Neural cell (in vitro differentiated cells): Measurements from ENCODE around the gene CFAP65. TPM values are rescaled to one million over a fixed set of nuclear protein-coding genes. Genes with fewer than 3 reads are reported as not detected.

Experiments
- H2AFZ ChIP-seq: fragments of 200-600, 300-800 bp; sonication (generic), shearing (Covaris generic); 2 replicates; pipeline ENCODE4 v1.6.0; 2014; ENCODE audit warnings: low read depth, mild to moderate bottlenecking, antibody characterized with exemption, low read length, moderate library complexity
- H3F3A ChIP-seq: fragments of 200-600 bp; shearing (Covaris generic); 2 replicates; pipeline ENCODE4 v1.6.1; 2016; ENCODE audit warnings: mild to moderate bottlenecking, moderate library complexity, mixed read lengths, antibody characterized with exemption, low read length; ENCODE audit not compliant: insufficient read depth, poor library complexity, severe bottlenecking
- H3K27ac ChIP-seq: fragments of 200-600, 300-800 bp; sonication (generic), shearing (Covaris generic); 2 replicates; pipeline ENCODE4 v1.5.1; 2014; ENCODE audit warnings: mild to moderate bottlenecking, low read length, moderate library complexity
- H3K27me3 ChIP-seq: fragments of 300-800, 200-600 bp; sonication (generic), shearing (Covaris generic); 2 replicates; pipeline ENCODE4 v1.6.0; 2014; ENCODE audit warnings: mild to moderate bottlenecking, low read depth, low read length, moderate library complexity; ENCODE audit not compliant: insufficient read depth
- H3K36me3 ChIP-seq: fragments of 300-800, 200-600 bp; sonication (generic), shearing (Covaris generic); 2 replicates; pipeline ENCODE4 v1.5.1; 2014; ENCODE audit warnings: mild to moderate bottlenecking, antibody characterized with exemption, low read length, moderate library complexity; ENCODE audit not compliant: insufficient read depth
- H3K4me2 ChIP-seq: fragments of 300-800, 200-600 bp; sonication (generic), shearing (Covaris generic); 2 replicates; pipeline ENCODE4 v1.6.0; 2014; ENCODE audit warnings: mild to moderate bottlenecking, low read length
- H3K4me3 ChIP-seq: fragments of 300-800, 200-600 bp; sonication (generic), shearing (Covaris generic); 2 replicates; pipeline ENCODE4 v1.5.1; 2014; ENCODE audit warnings: mild to moderate bottlenecking, low read length, moderate library complexity
- H3K79me2 ChIP-seq: fragments of 200-600 bp; shearing (Covaris generic); replicated peaks from 2 replicates; pipeline ENCODE4 v1.6.0; 2014; ENCODE audit warnings: mild to moderate bottlenecking, low read length, moderate library complexity; ENCODE audit not compliant: insufficient read depth
- H3K9ac ChIP-seq: fragments of 300-800, 200-600 bp; sonication (generic), shearing (Covaris generic); 2 replicates; pipeline ENCODE4 v1.6.1; 2016; ENCODE audit warnings: mild to moderate bottlenecking, low read length, mixed read lengths
- H3K9me2 ChIP-seq: fragments of 200-600 bp; shearing (Covaris generic); 2 replicates; pipeline ENCODE4 v1.6.1; 2016; ENCODE audit warnings: mild to moderate bottlenecking, low read length, mixed read lengths; ENCODE audit not compliant: insufficient read depth
- H3K9me3 ChIP-seq: fragments of 200-600, 300-800 bp; sonication (generic), shearing (Covaris generic); 2 replicates; pipeline ENCODE4 v1.6.1; 2016; ENCODE audit warnings: mild to moderate bottlenecking, mixed run types, low read length, moderate library complexity, mixed read lengths
- H4K20me1 ChIP-seq: fragments of 200-600 bp; shearing (Covaris generic); 2 replicates; pipeline ENCODE4 v1.6.1; 2016; ENCODE audit warnings: mild to moderate bottlenecking, mixed run types; ENCODE audit not compliant: insufficient read depth
- CTCF ChIP-seq: fragments of 450-650 bp; IDR thresholded peaks from 2 replicates; pipeline ENCODE4 v1.5.1; 2014; ENCODE audit warnings: antibody characterized with exemption, mild to moderate bottlenecking, moderate library complexity; ENCODE audit not compliant: poor library complexity, severe bottlenecking
- EP300 ChIP-seq: fragments of 450-650 bp; conservative IDR thresholded peaks from 2 replicates; pipeline ENCODE4 v1.6.1; 2014; ENCODE audit warnings: antibody characterized with exemption, mild to moderate bottlenecking, moderate library complexity; ENCODE audit not compliant: poor library complexity, severe bottlenecking
- EZH2 ChIP-seq: fragments of 200-600, 300-800 bp; shearing (Covaris generic), sonication (generic); IDR thresholded peaks from 2 replicates; pipeline ENCODE4 v1.6.1; 2014; ENCODE audit warnings: antibody characterized with exemption, low read length, borderline replicate concordance, mild to moderate bottlenecking; ENCODE audit not compliant: insufficient read depth, poor library complexity, severe bottlenecking
- MXI1 ChIP-seq: fragments of 450-650 bp; conservative IDR thresholded peaks from 2 replicates; pipeline ENCODE4 v1.6.1; 2014; ENCODE audit warnings: antibody characterized with exemption, mild to moderate bottlenecking; ENCODE audit not compliant: poor library complexity, severe bottlenecking
- POLR2AphosphoS5 ChIP-seq: IDR thresholded peaks from 2 replicates; pipeline ENCODE4 v1.6.1; 2012
- RAD21 ChIP-seq: fragments of 450-650 bp; conservative IDR thresholded peaks from 2 replicates; pipeline ENCODE4 v1.6.1; 2014; ENCODE audit warnings: antibody characterized with exemption, mild to moderate bottlenecking, moderate library complexity
- REST ChIP-seq: IDR thresholded peaks from 2 replicates; pipeline ENCODE4 v1.6.1; 2012; ENCODE audit warnings: borderline replicate concordance
- SMC3 ChIP-seq: fragments of 450-650 bp; conservative IDR thresholded peaks from 2 replicates; pipeline ENCODE4 v1.6.1; 2014; ENCODE audit warnings: antibody characterized with exemption, mild to moderate bottlenecking, moderate library complexity; ENCODE audit not compliant: poor library complexity
- TAF1 ChIP-seq: IDR thresholded peaks from 2 replicates; pipeline ENCODE4 v1.6.1; 2012; ENCODE audit warnings: low read depth
- polyA plus RNA-seq: library from polyadenylated mRNA; depleted of rRNA; stranded (reverse); fragments of >200 nt; gene quantifications from 2 replicates; pipeline ENCODE4 v1.2.3, GENCODE V29; 2014

The CFAP65 gene
- polyA plus RNA-seq, 1 donor from 2014 or later: 1.1 TPM

GRCh38 chr2:218990612-218991011 lies 50.7 kb downstream of the CFAP65 start:
- H3K27ac ChIP-seq: no peak overlapping the region
- H3K79me2 ChIP-seq: no peaks in the 10 kb centered on the region
- H3K27me3 ChIP-seq: peaks cover 100% of the 10 kb centered on the region
- H3K4me3 ChIP-seq: no peak overlapping the region
- H3K9me3 ChIP-seq: no peaks in the 10 kb centered on the region
- H4K20me1 ChIP-seq: no peaks in the 10 kb centered on the region
- no peak overlapping the region for H2AFZ ChIP-seq
- no peaks in the 10 kb centered on the region for H3K36me3 ChIP-seq
- no peaks in the 10 kb centered on the region for H3F3A ChIP-seq
- H3K9me2 ChIP-seq: no peaks in the 10 kb centered on the region
- no peak overlapping the region for H3K9ac ChIP-seq
- no peak overlapping the region for H3K4me2 ChIP-seq
- TF ChIP-seq REST (no peak), MXI1 (no peak), RAD21 (no peak), SMC3 (no peak), EP300 (no peak), TAF1 (no peak), CTCF (no peak), EZH2 (no peak), POLR2AphosphoS5 (no peak)

GRCh38 chr2:218990052-218990451 lies 51.3 kb downstream of the CFAP65 start:
- no peaks in the 10 kb centered on the region for H3K9me2 ChIP-seq
- H3K79me2 ChIP-seq: no peaks in the 10 kb centered on the region
- no peak overlapping the region for H3K27ac ChIP-seq
- no peaks in the 10 kb centered on the region for H3K9me3 ChIP-seq
- H3F3A ChIP-seq: no peaks in the 10 kb centered on the region
- H3K4me2 ChIP-seq: no peak overlapping the region
- H3K27me3 ChIP-seq: peaks cover 100% of the 10 kb centered on the region
- no peaks in the 10 kb centered on the region for H3K36me3 ChIP-seq
- no peak for TF ChIP-seq REST
- TF ChIP-seq EZH2: no peak
- no peak for TF ChIP-seq MXI1
- no peak for TF ChIP-seq EP300
- TF ChIP-seq POLR2AphosphoS5: no peak
- no peak for TF ChIP-seq TAF1
- TF ChIP-seq RAD21: no peak
- no peak for TF ChIP-seq SMC3
- TF ChIP-seq CTCF: no peak
- no peak overlapping the region for H3K9ac ChIP-seq
- no peak overlapping the region for H3K4me3 ChIP-seq
- H4K20me1 ChIP-seq: no peaks in the 10 kb centered on the region
- no peak overlapping the region for H2AFZ ChIP-seq
